ENCODE data around the gene ADGRG1.

ADGRG1 gene

DNA sequence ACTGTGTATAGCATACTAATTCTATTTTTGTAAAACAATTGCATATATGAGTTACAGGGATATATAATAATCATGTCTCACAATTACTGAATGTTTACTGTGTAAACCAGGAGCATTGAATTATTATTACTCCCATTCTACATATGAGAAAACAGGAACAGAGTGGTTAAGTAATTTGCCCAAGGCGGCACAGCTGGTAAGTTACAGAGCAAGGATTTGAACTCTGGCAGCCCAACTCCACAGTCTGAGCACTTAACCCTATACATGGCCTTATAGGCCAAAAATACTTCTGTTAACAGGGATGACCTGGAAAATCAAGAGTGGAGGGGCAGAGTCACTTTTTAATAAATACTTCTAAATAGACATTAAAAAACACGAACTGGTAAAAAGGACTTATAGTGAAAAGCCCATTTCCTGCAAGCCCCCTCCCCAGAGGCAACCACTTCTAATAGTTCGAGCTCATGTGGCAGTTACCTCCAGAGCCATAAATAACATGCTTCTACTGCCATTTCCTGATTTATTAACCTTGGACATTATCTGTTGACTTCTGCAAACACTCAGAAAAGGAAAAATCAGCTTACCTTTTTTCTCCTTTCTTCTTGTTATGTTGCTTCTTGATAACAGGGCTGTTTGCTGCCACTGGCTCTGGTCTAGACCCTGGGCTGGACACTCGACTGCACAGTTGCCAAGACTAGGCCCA lies 22.1 kb upstream of the ADGRG1 start:
- no peak for DNase-seq (ENCODE audit: low read depth)

DNA sequence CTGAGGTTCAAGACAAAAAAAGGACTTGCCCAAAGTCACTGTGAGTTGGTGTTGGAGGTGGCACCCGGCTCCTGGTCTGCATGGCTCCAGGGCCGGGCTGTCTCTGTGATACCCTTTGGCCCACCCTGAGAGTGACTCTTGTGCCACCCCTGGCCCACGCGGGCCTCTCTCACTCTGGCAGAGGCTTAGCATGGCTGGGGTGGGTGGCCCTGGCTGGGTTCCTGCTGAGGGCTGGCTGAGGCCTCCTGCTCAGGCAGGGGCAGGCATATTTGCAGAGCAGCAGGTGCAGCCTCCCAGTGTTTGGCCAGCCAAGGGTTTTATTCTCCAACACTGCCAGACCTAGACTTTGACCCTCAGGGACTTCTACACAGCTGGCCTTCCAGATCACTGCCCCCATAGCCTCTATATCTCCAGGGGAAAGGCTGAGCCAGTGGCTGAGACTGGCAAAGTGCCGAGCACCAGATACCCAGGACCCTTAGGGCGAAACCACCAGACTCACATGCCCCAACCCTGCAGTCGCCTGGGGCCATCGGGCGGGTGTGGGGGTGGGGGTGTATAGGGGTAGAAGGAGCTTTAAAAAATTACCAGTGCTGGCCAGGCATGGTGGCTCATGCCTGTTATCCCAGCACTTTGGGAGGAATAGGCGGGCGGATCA lies 21.5 kb upstream of the ADGRG1 start:
- no peak for DNase-seq (ENCODE audit: low read depth)

DNA sequence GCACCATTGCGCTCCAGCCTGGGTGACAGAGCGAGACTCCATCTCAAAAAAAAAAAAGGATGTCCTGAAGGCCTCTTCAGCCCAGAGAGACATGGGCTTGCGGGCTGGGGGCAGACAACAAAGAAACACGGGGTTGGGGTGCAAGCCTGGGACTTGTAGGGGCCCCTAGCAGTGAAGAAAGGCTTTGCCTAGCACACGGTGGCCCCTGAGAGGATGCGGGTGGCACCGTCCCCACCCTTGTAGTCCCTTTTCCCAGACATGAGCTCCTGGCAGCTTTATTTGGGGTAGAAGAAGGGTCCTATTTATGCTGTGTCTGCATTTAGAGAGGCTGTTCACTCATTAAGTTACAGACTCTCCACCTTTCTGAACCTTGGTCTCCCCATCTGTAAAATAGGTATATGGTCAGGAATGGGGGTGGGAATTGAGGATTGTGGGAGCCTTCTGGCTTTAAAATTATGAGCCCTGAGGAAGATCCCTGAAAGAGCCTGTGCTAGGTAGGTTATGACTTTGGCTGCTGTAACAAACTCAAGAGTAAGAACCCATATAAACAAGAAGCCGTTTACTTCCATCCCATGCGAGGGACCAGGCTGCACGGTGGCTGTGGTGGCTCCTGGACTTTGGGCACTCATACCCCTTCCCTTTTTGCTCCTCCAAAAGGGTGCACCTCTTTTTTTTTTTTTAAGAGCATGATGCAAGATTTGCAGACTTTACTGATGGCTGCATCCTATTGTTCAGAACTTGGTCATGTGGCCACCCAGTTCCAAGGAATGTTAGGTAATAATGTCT lies 20.6 kb upstream of the ADGRG1 start:
- no peak for DNase-seq (ENCODE audit: low read depth)

DNA sequence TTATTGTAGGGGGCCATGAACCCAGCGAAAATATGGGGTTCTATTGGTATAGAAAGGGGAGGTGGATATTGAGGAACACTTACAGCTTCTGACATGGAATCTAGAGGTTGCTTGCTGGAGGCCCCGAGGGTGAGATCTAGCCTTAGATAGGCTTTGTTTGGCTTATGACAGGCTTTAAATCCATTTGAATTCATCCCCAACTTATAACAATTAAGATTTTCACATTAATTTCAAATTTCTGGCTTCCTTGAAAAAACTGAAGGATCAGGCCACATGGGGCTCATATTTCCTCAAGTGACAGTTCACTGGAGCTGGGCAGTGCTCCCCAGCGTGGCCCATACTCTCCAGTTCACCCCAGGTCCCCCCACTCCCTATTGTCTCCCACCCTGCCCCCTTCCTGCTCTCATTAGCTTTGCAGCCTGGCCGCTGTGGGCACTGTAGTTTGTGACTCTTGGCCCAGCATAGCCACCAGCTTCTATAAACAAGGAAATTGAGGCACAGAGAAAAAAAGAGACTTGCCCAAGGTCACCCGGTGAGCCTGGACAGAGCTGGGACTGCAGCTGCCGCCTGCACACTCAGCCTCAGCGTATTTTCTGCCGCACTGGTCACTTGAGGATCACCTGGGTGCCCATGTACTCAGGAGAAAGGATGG lies 19.8 kb upstream of the ADGRG1 start:
- DNase-seq (ENCODE audit: low read depth): no peak

DNA sequence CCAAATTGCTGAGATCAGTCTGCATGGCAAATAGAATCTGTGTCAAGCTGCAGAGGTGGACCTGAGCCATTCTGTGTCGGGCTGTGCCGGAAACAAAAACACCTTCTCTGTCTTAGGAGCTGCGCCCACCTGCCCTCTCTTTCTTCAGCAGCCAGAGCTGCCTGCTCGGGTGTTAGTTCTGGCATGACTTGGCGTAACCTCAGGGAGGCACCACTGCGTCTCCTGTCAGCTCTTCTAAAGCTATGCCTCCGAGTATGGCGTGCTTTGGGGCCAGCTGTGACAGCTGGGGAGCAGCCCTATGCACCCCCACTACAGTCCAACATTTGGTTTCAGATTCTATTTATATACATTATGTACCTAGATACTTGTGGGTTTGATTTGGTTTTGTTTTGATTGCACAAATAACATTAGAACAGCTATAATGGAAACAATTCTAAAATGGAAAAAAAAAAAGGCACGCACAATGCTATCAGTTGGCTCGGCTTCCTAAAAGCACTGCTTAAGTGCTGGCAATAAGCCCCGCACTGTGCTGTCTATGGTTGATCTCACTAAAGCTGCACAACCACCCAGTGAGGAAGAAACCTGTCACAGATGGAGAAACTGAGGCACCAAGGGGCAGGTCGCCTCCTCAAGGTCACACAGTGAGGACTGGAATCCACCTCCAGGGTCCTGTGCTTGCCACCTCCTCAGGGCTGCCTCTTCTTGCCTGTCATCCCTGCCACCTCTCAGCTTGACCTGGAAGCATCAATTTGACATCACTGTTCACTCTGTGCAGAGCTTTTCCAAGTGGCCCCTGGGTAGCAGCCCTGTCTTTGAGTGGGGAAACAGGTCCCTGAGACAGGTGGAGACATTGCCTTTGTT lies 18.7 kb upstream of the ADGRG1 start:
- no peak for DNase-seq (ENCODE audit: low read depth)

DNA sequence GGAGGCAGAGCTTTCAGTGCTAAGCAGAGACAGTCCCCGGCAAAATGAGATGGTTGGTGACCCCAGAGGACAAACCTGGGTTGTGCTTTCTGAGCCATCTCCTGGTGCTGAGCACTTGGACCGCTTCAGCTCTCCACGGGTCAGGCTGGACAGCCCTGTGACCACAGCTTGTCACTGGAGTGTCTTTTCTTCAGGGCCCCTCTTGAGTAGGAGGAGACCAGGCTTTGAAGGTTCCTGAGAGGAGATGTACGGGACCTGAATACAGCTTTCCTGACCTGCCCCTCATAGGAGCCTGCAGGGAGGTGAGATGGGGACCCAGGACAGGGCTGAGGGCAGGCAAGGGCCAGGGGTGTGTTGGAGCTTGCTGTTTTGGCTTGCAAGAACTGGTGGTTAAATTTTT lies 17.8 kb upstream of the ADGRG1 start:
- DNase-seq (ENCODE audit: low read depth): no peak

DNA sequence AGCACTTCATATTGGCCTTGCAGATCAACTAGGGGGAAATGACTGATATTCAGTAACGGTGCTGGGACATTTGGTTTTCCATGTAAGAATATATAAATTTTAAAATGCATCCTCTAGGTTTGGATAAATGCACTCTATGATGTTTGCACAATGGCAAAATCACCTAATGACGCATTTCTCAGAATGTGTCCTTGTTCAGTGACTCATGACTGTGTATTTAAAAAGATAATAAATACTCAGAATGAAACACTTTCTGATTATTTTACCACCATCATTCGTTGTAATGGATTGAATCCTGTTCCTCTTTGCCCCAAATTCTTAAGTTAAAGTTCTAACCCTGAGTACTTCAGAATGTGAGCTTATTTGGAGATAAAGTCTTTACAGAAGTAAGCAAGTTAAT lies 17.2 kb upstream of the ADGRG1 start:
- DNase-seq (ENCODE audit: low read depth): no peak

DNA sequence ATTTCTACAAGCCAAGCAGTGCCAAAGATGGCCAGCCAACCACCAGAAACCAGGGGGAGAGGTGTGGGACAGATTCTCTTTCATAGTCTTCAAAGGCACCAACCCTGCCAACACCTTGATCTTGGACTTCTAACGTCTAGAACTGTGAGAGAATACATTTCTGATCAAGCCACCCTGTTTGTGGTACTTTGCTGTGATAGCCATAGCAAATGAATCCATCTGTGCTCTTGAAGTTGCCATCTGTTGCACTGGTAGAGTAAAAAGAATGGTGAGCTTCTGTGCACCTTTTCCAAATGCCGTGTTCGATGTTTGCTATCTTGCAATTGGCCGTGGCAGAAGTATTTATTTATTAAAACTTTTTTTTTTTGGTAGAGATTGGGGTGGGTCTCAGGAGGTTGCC lies 16.7 kb upstream of the ADGRG1 start:
- DNase-seq (ENCODE audit: low read depth): no peak

DNA sequence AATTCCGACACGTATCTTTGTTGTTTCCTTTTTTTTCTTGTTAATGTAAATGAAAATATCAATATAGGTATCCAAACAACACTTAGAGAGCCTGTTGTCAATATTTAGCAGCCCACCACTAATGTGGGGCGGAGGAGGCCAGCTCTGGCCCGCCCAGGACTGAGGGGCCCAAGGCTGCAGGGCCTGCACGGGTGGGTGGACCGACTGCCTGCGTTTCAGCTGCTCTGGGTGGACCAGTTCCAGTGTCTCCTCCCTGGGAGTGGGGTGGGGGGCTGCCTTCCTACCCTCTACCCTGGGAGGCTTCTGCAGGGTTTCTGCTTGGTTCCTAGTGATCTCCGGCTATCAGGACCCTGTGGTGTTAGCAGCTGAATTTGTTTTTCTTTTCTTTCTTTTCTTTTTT lies 15.9 kb upstream of the ADGRG1 start:
- DNase-seq (ENCODE audit: low read depth): no peak

DNA sequence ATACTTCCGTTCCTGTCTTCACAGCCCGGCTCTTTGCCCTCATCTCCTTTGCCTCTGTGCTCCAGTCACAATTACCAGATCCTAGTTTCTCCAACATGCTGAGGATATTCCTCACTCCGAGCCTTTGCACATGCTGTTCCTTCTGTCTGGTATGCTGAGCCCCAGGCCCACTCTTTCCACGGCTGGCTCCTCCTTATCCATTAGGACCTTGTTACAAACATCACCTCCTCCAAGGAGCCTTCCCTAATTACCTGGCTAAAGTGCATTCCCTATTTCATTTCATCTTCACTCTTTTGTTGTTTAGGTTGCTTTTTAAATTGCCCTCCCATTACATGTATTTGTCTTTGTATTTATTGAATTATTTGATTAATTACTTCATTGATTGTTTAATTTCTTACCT lies 14.9 kb upstream of the ADGRG1 start:
- no peak for DNase-seq (ENCODE audit: low read depth)

DNA sequence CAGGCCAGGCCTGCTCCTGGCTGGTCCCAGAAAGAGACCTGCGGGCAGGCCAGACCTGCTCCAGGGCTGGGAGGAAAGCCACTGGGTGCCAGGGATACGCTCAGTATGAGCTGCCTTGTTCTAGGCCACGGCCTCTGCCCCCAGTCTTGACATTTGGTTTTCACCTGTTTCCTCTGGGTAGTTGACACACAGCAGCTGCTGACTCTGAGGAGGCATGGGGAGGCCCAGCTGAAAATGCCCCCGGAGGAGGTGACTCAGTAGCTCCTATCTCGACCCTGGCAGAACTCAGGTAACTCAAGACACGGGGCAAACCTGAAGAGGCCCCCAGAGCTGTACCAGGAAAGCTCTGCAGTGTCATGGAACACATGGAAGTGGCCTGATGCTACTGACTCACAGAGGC lies 13.9 kb upstream of the ADGRG1 start:
- DNase-seq (ENCODE audit: low read depth): no peak

DNA sequence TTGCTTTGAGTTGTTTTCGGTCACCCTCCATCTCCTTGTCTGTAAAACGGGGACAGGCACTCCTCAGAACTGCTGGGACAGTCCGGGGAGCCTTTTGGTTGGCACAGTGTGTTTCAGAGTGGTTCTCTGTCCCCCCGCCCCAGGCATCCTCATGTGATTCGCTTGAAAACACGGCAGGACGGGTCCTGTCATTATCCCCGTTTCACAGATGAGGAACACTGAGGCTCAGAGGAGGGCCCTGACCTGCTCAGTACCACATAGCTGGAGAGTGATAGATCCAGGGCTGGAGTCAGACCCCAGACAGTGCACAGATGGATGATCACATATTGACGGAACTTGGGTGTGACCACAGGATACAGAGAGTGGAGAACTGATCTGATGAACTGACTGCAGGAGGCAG lies 13.5 kb upstream of the ADGRG1 start:
- no peak for DNase-seq (ENCODE audit: low read depth)

DNA sequence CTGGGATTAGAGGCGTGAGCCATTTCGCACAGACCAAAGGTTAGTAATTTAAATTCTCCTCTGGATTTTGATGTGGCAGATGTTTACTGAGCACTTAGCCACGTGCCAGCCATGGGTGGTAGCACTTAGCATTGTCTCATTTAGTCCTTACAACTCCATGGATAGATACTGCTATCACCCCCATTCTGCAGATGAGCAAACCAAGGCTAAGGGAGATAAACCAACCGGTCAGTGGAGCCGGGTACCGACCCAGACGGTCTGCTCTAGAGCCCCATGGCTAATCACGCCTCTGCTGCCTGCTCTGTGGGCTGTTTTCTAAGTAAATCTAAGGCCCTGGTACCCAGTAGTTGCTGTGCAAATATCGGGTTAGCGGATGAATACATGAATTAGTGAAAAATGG lies 12.6 kb upstream of the ADGRG1 start:
- DNase-seq (ENCODE audit: low read depth): no peak

DNA sequence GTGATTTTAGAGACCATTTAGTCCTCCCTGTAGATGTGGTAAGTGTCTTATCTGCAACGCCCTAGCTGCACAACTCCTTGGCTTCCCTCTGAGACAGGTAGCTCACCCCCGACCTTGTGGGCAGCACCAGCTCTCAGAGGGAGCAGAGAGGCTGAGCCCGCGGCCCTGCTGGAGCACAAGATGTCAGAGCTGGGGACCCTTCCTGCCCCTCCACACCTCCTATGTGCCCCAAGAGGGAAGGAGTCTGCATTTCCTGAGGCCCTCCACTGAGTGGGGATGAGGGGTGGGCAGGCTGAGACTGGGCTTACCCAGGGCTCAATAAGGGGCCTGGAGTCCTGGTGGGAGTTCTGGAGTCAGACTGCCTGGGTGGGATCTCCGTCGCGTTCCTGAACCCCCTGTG lies 12.2 kb upstream of the ADGRG1 start:
- DNase-seq (ENCODE audit: low read depth): no peak

DNA sequence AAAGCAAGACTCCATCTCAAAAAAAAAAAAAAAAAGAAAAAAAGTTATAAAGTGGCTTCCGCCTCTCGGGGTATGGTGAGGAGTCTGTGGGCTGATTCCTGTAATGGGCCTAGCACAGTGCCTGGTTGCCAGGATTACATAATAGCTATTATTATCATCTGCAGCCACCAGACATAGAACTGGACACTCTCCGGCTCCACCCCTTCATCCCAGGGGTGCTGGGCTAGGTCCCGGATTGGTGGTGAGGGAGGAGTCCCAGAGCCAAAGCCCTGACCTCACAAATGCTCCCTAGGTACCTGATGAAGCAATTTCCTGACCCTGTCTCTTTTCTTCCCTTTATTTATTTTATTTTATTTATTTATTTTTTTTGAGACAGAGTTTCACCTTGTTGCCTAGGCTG lies 11.6 kb upstream of the ADGRG1 start:
- DNase-seq (ENCODE audit: low read depth): no peak

DNA sequence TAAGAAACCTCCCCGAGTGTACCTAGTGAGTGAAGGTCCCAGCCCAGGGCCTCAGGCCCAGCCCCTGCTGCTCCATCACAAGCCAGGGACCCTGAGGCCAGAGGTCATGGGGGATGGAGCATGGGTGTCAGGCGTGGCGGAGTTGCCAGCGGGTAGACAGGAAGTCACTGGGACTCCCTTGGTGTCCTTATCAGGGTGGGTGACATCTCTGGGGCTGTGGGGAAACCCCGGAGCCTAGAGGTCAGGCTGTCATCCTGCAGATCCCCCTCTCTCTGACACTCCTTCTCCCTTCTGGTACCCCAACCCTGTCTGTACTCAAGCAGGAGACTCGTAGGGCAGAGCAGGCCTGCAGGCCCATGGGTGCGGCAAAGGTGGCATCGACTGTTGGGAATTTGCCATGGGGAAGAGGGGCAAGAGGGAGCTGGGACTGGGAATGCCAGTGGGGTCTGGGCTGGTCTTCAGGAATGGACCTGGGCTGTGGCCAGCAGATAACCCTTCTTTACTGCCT lies 10.8 kb upstream of the ADGRG1 start:
- DNase-seq (ENCODE audit: low read depth): no peak

DNA sequence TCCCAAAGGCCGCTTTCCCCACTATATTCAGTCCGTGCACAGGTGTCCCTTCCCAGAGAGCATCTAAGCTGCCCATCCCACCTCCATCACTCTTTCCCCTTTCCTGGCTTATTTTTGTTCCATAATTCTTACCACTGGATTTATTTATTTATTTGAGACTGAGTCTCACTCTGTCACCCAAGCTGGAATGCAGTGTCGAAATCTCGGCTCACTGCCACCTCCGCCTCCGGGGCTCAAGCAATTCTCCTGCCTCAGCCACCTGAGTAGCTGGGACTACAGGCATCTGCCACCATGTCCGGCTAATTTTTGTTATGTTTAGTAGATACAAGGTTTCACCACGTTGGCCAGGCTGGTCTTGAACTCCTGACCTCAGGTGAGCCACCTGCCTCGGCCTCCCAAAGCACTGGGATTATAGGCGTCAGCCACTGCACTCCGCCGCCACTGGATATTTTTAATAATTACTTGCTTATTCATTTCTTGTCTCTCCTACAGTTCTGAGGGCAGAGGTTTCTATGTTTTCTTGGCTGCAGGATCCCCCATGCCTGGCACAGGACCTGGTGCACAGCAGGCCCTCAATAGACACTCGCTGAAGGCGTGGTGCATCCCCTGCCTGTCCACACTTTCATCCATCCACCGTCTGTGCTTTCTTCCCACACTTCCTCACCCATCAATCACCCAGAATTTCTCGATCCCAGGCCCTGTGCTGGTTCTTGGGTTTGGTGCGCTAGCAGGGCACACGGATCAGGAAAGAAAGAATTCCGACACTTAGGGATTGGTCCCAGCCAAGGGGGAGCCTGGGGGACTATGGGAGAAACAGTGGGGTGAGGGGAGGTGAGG lies 9.9 kb upstream of the ADGRG1 start:
- DNase-seq (ENCODE audit: low read depth): no peak

DNA sequence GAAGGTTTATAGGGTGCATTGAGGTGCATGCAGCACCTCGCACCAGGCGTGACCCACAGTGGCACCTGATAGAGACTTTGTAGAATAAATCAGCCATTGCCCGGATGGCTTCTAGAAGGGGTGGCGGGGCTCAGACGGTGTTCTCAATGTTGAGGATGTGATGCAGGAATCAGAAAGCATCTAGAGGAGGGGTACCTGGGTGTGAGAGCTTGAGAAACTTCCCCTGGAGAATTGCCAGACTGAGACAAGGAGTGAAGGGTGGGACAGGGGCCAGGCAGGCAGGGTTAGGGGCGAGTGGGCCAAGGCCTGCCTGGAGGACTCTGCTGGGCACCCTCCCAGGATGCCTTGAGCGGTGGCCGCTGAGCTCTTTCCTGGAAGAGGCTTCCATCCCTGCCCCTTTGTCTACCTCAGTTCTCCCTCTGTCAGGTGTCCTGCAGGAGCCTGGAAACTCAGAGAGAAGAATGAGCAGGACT lies 9.3 kb upstream of the ADGRG1 start:
- DNase-seq (ENCODE audit: low read depth): no peak

DNA sequence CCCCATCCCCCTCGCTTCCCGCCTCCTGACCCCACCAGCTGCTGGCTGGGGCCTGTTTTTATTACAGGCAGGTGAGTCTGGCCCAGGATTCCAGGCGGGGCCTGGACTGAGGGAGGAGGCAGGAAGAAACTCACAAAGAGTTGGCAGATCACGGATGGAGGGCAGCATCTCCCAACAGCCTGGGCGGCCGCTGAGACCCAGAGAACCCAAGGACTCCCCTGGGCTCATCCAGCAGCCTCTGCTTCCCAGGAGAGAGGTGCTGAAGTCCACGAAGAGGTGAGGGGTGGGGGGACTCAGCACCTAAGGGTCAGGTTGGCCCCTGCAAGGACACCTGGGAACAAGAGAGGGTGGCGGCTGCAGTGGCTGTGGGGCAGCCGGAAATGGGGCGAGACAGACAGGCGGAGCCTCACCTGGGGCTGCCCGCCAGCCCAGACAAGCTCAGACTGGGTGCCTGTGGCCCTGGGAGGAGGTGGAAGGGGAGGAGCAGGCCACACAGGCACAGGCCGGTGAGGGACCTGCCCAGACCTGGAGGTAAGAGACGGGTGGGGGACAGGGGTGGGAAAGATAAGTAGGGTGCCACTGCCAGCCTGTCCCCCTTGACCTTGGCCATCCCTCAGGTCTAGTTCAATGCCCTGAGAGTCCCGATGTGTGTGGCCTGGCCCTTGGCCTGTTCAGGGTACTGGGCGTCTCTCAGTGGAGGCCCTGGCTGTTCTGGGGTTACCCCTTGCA lies 8.7 kb upstream of the ADGRG1 start:
- DNase-seq (ENCODE audit: low read depth): no peak

All from HS-27A (cell line).